ENCODE measurements around the gene MSANTD1.

The MSANTD1 gene

DNA sequence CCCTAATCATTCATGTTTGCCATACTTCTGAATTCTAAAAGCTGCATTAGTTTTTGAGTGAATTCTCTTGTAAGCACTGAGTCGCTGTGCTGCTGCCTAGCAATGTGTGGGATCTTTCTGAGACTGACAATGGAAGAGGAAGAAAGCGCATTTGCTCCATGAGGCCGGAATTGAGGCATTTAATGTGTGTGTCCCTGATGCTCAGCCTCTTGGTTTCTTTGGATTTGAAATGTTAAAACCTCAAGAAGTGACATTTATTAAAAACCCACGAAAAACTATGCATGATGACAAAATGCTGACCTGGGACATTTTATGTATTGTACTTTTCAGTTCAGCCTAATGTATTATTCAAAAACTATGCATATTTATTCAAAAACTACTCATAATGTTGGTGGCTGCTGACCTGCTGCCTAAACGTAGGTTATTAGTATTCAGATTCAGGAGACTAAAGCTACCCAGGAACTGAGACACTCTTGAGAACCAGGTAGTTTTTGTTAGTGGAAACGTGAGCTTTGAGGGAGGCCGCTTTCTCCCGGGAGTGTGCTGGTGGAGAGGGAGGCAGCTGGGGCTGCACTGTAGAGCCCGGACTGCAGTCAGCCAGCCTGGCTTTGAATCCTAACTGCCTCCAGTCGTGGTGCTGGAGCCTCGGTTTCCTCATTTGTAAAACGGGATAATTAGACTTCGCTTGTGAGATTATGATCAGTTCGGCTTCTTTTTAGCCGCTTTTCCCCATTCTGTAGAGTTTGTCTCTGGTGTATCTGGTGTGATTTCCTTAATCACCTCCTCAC is 55.2 kb downstream of the MSANTD1 start:
- no peak for DNase-seq (ENCODE audit: low read depth in 2 of 2)

- DNase-seq (ENCODE audit: low read depth in 2 of 2) = no peak
These were observed 56.1 kb downstream of the MSANTD1 start for GRCh38 chr4:3304831-3305609.

DNA sequence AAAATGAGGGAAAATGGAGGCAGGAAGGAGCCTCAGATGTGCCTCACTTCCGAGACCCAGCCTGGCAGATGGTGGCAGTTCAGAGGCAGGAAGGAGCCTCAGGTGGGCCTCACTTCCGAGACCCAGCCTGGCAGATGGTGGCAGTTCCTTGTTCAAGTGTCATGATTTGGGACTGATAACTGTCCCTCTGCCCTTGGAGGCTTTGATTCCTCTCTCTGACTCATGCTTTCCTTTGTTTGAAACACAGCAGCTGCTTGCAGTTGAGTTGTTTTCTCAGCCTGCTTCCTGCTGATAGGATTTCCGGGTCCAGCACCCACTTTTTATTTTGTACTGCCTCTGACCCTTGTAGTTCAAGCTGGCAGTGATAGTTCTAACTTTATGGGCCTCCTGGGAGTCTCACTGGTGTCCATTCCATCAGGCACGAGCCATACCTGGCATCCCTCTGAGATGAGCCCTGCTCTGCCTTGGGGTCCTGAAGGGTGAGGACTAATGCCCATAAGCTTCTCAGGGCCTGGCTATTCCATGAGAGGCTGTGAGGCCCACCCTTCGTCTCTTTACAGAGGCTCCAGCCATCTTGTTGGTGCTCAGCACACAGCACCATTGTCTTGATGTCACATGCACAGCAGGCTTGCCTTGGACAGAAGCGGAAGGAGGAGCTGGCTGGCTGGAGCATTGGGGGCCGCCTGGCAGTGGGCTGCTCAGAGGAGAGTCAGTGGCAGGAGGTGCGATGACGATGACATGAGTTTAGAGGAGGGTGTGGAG is 56.8 kb downstream of the MSANTD1 start:
- DNase-seq (ENCODE audit: low read depth in 2 of 2) = no peak
